Stromal cell of bone marrow (primary cell): ENCODE measurements around the gene ECT2L.

Experiments used
- DNase-seq: peaks from one replicate; pipeline ENCODE4 v3.0.0-alpha.2; 2012; ENCODE audit warnings: low read depth

The ECT2L gene

DNA sequence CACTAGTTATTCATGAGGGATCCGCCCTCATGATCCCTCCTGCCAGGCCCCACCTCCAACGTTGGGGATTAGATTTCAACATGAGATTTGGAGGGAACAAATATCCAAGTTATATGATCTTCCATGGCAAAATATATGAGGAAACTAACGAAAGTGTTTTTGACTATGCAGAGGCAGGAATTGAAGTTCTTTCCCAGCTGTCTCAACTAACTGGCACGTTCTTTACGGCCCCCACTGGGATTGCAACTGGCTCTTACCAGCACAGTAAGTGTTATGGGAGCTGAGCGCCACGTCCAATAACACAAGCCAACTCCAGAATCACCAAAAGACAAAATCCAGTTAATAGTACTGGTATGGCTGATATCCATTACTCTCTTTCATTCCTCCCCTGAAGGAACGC is 66.6 kb downstream of the ECT2L start:
- DNase-seq: peak; percentile 8

DNA sequence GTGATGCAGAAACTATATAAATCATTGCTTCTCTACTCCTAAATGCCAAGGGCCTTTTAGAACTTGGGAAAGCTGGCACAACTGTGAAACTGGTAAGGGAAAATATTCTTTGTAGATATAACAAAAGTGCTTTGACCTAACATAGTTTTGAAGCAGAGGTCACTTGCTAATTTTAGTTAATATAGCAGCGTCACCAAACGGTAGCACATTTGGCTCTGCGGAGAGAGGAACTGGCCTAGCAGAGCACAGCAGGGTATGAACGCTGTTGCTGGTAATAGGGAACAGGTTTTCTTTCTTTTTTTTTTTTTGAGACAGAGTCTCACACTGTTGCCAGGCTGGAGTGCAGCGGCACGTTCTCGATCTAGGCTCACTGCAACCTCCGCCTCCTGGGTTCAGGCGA is 67.4 kb downstream of the ECT2L start:
- DNase-seq: no peak

GRCh38 chr6:138864343-138864890 is 68.5 kb downstream of the ECT2L start:
- no peak for DNase-seq

DNA sequence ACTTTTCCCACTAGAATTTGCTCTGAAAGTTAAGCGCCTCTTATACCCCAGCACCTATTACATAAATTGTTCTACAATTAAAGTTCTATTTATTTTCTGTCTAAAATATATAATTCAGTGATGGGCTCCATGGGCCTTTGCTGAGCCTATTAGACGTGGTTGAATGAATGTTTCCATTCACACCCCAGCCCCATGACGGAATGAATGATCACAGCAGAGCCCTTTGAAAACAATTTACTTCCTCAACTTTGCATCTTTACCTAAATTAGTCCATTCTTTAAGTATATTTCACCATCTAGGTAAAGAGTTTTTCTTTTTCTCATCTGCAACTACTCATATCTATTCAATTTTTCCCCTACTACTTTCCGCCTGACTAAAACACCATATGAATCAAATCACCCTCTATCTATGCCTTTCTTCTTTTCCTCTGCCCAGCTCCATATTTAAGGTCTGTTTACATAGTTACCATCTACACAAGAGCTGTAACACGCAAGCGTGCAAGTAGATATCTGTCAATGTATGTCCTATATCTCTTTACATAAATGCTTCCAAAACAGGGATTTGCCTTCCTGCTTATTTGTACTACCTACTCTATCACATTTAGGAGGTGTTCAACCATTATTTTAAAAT is 69.7 kb downstream of the ECT2L start:
- DNase-seq: no peak

DNA sequence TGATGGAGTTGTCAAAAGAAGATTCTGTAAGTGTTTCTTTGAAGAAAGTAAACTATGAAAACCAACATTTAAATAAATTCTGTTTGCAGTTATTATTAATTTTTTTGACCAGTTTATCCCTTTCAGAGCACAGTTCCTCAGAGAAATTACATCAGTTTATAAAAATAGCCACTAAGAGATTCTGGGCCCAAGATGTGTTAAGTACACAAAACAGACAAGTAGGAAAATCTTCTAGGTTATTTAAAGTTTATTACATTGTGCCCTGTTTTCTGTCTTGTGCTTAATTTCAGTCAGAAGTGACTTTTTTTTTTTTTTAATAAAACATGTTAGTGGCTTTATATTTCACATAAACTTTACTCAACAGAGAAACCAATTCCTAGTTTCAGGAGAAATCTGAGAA is 72.3 kb downstream of the ECT2L start:
- DNase-seq: no peak

GRCh38 chr6:138869398-138869797 is 73.5 kb downstream of the ECT2L start:
- no peak for DNase-seq

DNA sequence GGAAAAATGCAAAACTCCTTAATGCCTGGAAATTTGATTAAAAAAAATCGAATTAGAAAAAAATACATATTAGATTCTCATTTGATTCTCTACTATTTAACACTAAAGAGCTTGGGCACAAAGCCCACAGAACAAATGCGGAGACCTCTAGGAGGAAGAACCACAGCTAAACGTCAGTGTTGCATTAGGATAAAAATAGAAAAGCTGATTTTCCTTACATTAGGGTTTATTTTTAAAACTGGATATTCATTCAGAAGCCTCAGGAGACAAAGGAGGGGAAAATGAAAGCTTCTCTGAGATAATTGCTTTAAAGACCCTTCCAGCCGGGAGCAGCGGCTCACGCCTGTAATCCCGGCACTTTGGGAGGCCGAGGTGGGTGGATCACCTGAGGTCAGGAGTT is 77.3 kb downstream of the ECT2L start:
- no peak for DNase-seq

DNA sequence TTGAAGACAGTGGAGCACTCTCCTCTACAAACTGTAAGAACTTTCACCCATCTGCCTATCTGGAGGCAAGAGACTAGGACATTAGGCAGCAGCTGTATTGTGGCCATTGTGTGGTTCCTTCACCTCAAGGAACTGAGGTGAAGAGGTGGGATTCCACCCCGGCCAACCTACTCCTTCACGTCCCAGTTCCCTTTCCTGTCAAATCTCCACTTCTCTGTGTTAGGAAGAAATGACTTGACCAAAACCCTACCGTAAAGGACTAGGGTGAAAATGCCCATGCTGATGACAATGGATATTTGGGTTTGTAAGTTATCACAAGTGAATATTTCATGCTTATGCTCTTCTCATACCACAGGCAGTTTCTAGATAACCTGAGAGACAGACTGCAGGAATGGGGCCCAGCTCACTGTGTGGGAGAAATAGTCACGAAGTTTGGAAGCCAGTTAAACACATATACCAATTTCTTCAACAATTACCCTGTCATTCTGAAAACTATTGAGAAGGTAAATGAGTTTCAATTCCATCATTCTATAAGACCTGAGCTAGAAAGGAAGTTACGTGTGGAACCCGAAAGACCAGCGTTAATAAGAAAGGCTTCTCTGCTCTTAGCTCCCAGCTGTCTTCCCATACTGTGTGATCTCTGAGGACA is 86.6 kb downstream of the ECT2L start:
- no peak for DNase-seq

DNA sequence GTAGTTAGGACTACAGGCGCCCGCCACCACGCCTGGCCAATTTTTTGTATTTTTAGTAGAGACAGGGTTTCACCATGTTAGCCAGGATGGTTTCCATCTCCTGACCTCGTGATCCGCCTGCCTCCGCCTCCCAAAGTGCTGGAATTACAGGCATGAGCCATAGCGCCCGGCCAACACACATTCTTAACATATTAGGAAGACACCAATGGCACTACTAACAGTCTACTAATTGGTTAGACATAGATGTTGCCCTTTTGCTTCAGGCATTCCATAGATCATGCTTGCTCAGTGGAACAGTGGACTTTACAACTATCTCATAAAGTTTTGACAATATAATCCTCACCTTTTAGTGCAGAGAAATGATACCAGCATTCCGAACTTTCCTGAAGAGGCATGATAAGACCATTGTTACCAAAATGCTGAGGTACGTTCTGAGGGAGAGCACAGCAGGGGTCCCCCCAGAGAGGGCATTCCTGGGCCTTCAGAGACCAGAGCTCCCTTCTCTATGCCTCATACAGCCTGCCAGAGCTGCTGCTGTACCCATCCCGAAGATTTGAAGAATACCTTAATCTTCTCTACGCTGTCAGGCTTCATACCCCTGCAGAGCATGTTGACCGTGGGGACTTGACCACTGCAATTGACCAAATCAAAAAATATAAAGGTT is 89.4 kb downstream of the ECT2L start:
- DNase-seq: no peak

- no peak for DNase-seq
Observed at GRCh38 chr6:138891255-138891986, 95.5 kb downstream of the ECT2L start.

DNA sequence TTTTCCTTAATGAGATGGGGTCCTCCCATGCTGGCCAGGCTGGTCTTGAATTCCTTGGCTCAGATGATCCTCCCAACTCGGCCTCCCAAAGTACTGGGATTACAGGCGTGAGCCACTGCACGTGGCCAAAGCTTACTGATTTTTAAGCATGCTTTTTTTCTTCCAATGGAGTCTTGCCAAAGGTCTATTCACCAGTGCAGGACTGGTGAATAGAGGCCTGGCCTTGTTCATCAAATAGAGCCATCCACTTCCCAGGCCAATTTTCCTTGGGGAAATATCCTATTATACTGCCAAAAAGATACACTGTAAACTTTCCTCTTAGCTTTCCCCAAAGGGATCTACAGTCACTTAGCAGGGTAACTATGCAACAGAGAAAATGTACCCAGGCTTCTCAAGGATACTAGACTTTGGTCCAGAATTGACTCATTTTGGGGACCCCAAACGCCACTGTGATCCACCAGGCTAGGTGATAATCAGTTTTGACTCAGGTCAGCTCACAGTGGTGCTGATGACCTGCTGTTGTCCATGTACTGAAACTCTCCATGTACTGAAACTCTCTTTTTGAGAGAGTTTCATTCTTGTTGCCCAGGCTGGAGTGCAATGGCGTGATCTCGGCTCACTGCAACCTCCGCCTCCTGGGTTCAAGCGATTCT is 100.3 kb downstream of the ECT2L start:
- no peak for DNase-seq

DNA sequence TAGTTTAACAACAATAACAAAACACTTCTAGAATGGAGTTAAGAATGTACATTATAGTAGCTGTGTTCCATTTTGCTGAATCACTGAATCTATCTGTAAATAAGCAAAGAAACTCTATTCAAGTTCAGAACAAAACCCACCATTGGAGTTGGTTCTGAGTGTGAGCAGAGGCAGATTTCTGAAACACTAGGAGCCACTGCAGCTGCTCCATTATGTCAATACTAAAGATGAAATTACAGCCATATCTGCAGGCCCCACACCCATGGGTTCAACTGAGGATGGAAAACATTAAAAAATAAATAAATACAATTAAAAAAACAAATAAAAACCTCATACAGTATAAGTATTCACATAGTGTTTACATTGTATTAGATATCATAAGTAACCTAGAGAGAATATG is 101.1 kb downstream of the ECT2L start:
- DNase-seq: no peak

DNA sequence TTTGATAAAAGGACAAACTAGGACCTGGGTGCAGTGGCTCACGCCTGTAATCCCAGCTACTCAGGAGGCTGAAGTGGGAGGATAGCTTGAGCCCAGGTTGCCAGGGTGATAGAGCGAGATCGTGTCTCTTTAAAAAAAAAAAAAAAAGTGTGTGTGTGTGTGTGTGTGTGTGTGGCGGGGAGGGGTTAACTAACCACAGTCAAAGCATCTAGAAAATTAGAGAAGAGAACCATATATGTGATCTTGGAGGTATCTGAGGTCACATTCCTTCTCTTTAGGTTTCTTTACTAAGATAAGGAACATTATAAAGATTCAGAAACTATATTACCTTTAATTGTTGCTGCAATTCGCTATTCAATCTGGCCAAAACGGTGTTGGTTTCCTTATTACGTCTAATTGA is 111.3 kb downstream of the ECT2L start:
- no peak for DNase-seq

DNA sequence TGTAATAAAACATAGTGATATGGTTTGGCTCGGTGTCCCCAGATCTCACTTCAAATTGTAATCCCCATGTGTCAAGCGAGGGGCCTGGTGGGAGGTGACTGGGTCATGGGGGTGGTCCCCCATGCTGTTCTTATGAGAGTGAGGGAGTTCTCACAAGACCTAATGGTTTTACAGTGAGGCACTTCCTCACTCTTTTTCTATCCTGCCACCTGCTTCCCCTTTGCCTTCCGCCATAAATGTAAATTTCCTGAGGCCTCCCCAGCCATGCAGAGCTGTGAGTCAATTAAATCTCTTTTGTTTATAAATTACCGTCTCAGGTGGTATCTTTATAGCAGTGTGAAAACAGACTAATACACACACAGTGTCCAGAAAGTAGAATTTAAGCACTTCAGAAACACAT is 113.6 kb downstream of the ECT2L start:
- no peak for DNase-seq

- DNase-seq: no peak
Observed at GRCh38 chr6:138909975-138910374, 114.1 kb downstream of the ECT2L start.

DNA sequence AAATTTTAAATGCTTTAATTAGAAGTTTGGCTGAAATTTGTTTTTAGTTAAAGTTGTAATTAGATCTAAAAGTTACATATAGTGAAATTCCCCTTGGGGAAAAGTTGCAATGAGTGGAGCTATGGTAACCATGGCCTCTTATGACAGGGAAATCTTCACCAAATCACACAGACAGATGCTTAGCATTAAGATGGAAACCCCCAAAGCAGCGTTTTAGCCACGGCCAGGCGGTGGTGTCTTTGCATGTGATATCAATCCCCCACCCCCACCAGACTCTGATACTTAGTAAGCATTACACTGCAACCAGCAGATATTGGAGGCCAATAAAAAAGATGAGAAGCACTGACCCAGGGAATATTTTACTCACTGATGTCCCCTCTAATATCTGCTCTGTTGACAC is 116.4 kb downstream of the ECT2L start:
- DNase-seq: no peak

DNA sequence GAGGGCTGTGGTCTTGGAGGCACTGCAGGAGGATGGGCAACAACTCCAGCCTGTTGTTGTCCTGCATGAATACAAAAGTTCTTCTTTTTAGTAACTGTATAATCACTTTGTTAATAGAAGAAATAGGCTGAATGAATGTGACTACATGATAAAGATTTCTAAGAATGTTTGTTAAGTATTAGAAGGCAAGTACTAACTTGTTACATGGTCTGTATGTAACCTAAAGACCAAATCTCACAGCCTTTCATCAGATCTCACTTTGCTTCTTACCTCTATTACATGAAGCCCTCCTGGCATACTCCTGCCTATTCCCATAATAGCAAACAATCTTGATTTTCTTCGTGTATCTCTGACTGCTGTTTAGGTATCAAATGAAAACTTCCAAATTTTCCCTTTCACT is 118.8 kb downstream of the ECT2L start:
- no peak for DNase-seq

- DNase-seq: no peak
Observed at GRCh38 chr6:138920906-138921305, 125.0 kb downstream of the ECT2L start.

DNA sequence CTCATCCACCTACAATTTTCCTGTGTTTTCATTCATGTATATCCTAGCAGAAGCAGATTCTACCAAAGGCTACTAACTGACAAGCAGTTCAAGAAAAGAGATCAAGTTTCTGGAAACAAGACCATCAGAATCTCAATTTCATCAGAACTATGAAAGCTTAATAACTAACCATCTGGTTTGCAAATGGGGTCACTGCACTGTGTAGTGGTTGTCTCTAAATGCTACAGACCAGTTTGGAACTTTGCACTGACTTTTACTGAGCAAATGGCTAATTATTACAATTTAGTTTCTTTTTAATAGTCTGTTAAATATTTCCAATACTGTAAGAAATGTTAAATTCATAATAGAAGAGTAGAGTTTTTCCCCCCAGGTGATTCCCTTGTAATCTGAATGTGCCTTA is 127.7 kb downstream of the ECT2L start:
- DNase-seq: no peak

DNA sequence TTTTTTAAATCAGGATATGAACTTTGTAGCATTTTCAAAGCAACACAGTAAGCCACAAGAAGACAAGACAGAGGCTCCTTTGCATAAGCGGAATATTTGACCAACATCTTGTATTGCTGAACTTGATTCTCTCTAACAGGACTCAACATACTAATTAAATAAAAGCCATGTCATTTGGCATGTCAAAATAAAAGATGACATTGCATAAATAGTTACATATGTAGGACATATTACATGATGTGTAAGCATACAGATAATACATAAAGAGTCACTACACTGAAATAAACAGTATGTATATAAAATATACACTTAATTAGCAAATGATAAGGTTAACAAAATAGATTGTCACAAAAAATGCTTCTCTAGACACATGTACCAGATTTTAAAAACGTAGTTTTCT is 129.9 kb downstream of the ECT2L start:
- DNase-seq: no peak

DNA sequence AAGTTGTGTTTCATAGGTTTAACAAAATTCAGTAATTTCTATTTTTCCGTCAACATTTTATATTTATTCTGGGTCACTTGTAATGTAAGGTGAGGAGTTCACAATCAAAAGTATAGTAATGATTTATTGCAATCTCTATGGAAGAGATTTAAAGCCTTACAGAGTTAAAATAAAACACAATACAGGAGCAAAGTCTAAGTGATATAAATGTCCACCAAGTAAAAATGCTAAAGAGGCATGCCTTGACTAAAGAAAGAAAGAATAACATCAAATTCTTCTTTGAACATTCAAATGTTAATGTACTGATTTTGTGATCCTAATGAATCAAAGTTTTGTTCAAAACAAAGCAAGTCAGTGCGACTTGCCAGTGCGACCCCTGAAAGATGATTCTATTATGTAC is 130.7 kb downstream of the ECT2L start:
- DNase-seq: no peak

DNA sequence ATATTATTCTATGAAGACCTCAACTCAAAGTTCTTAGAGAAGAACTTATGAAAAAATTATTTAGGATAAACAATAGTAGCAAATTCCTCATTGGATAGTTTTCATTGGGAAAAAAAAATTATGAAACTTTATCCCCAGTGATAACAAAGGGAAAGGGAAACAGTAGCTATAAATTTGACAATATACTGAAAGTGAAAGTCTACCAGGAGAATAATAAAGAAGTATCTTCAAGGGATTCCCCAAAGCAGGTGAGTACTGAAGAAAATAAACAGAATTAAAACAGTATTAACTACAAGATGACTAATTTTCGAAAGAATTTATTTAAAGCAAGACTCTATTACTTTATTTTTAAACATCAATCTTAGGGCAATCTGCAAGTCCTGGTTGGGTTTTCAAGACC is 135.8 kb downstream of the ECT2L start:
- no peak for DNase-seq
